PC-3 (cell line): ENCODE results near the gene GALNT2. TPM values are rescaled to one million over a fixed set of nuclear protein-coding genes. Genes with fewer than 3 reads are reported as not detected.

Experiments used
- ATAC-seq: fragments of 200-7000 bp; cut with Tn5 transposase; 2 replicates; pipeline ENCODE4 v1.9.1; 2020; ENCODE audit warnings: mild to moderate bottlenecking, moderate library complexity
- BruUV-seq: library from RNA; stranded (reverse); fragments of 400-500 nt; replicated peaks from 2 replicates; lab custom pipeline; 2021; lab: Mats Ljungman, UMichigan
- CTCF ChIA-PET: fragments of 300-600 bp; sonication (Branson Sonifier 250); formaldehyde crosslinking; loops from one replicate; lab custom pipeline; 2022; ENCODE audit warnings: antibody characterized with exemption; lab: Charles Lee
- POLR2A ChIA-PET: fragments of 300-600 bp; sonication (Branson Sonifier 250); formaldehyde crosslinking; loops from one replicate; lab custom pipeline; 2022; ENCODE audit warnings: antibody characterized with exemption; ENCODE audit not compliant: unreplicated experiment; lab: Charles Lee
- DNase-seq: peaks from one replicate; pipeline ENCODE4 v3.0.0-alpha.2; 2015
- H2AFZ ChIP-seq: fragments of 300-600 bp; sonication (generic); 2 replicates; pipeline ENCODE4 v1.6.0; 2016; ENCODE audit warnings: antibody characterized with exemption, low read length
- H3F3A ChIP-seq: fragments of 300-600 bp; sonication (generic); one replicate; pipeline ENCODE4 v1.6.0; 2017; ENCODE audit warnings: antibody characterized with exemption, low read length, control low read depth, mild to moderate bottlenecking; ENCODE audit not compliant: unreplicated experiment
- H3K27ac ChIP-seq: fragments of 300-600 bp; sonication (generic); 2 replicates; pipeline ENCODE4 v1.5.1; 2016; ENCODE audit warnings: mild to moderate bottlenecking, low read length
- H3K27me3 ChIP-seq: fragments of 300-600 bp; sonication (generic); 2 replicates; pipeline ENCODE4 v1.6.1; 2016; ENCODE audit warnings: low read length, mixed read lengths
- H3K36me3 ChIP-seq: fragments of 300-600 bp; sonication (generic); 2 replicates; pipeline ENCODE4 v1.6.1; 2016; ENCODE audit warnings: low read depth, mixed run types, low read length, mixed read lengths
- H3K4me1 ChIP-seq: fragments of 300-600 bp; sonication (generic); 2 replicates; pipeline ENCODE4 v1.5.1; 2016; ENCODE audit warnings: low read length; ENCODE audit not compliant: insufficient read depth
- H3K4me2 ChIP-seq: fragments of 300-600 bp; sonication (generic); 2 replicates; pipeline ENCODE4 v1.6.0; 2016; ENCODE audit warnings: low read length
- H3K4me3 ChIP-seq: fragments of 300-600 bp; sonication (generic); 2 replicates; pipeline ENCODE4 v1.5.1; 2016; ENCODE audit warnings: mild to moderate bottlenecking, low read length, mixed read lengths
- H3K79me2 ChIP-seq: fragments of 300-600 bp; sonication (generic); 2 replicates; pipeline ENCODE4 v1.6.1; 2017; ENCODE audit warnings: low read length, mixed read lengths
- H3K9ac ChIP-seq: fragments of 300-600 bp; sonication (generic); 2 replicates; pipeline ENCODE4 v1.6.0; 2016; ENCODE audit warnings: mild to moderate bottlenecking, low read length
- H3K9me2 ChIP-seq: fragments of 300-600 bp; sonication (generic); replicated peaks from 2 replicates; pipeline ENCODE4 v1.6.1; 2016; ENCODE audit warnings: mixed run types, low read length, mixed read lengths
- H3K9me3 ChIP-seq: fragments of 300-600 bp; sonication (generic); 2 replicates; pipeline ENCODE4 v1.6.1; 2016; ENCODE audit warnings: low read length, mixed read lengths
- H4K20me1 ChIP-seq: fragments of 300-600 bp; sonication (generic); 2 replicates; pipeline ENCODE4 v1.6.1; 2016; ENCODE audit warnings: low read length, mixed read lengths
- CTCF ChIP-seq: fragments of 300-600 bp; sonication (generic); conservative IDR thresholded peaks from 2 replicates; pipeline ENCODE4 v1.5.1; 2017; ENCODE audit warnings: antibody characterized with exemption, low read depth, mild to moderate bottlenecking, low read length
- EZH2 ChIP-seq: fragments of 300-600 bp; sonication (generic); IDR thresholded peaks from one replicate; pipeline ENCODE4 v1.6.1; 2017; ENCODE audit warnings: antibody characterized with exemption, mild to moderate bottlenecking, low read length; ENCODE audit not compliant: unreplicated experiment
- EZH2phosphoT487 ChIP-seq: fragments of 300-600 bp; sonication (generic); IDR thresholded peaks from 2 replicates; pipeline ENCODE4 v1.6.1; 2018; ENCODE audit warnings: mild to moderate bottlenecking, antibody characterized with exemption, low read length, borderline replicate concordance
- intact Hi-C: fragments of 100-400 bp; cut with micrococcal nuclease; formaldehyde crosslinking; loops from 2 replicates; pipeline ENCODE4 v1.9.0; 2023
- total RNA-seq: library from RNA; depleted of rRNA; stranded (reverse); fragments of >200 nt; gene quantifications from 2 replicates; pipeline ENCODE4 v1.2.3, GENCODE V29; 2014

The GALNT2 gene
- total RNA-seq, 1 experiment from 2014 or later, result 182 TPM

DNA sequence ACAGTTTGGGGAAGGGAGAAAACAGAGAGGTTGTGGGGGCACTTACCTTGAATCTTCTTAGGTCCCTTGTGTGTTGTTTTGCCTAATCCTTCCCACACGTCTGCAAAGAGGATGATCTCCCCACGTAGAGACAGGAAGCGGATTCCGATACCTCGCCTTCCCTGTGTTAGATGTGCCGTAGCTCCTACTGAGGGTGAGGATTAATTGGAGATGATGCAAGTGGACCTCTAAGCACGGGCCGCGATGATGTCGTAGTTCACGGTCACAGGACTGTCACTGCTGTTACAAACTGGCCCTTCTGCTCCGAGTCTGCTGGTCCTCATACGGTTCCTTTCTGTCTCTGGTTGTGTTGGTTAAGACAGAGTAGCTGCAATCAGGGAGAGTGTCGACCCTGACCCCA is 27.7 kb downstream of the GALNT2 start:
- TF ChIP-seq EZH2 (no peak), CTCF (no peak), EZH2phosphoT487 (no peak)
- H3K79me2 ChIP-seq, result peaks cover 90% of the 10 kb centered on the region
- H3K27ac ChIP-seq, result no peak overlapping the region
- no peaks in the 10 kb centered on the region for H3K27me3 ChIP-seq
- no TSS peak for BruUV-seq
- H3F3A ChIP-seq, result peaks cover 19% of the 10 kb centered on the region
- no peak for DNase-seq
- H4K20me1 ChIP-seq, result no peaks in the 10 kb centered on the region
- peaks cover 44% of the 10 kb centered on the region for H3K4me1 ChIP-seq
- H3K4me3 ChIP-seq, result no peak overlapping the region
- H3K9me2 ChIP-seq, result no peaks in the 10 kb centered on the region
- H3K9ac ChIP-seq, result no peak overlapping the region
- H3K9me3 ChIP-seq, result no peaks in the 10 kb centered on the region
- H3K36me3 ChIP-seq, result peaks cover 39% of the 10 kb centered on the region
- ATAC-seq, result no peak
- intact Hi-C loops, result no loop called here
- ChIA-PET CTCF (no interaction called here), POLR2A (no interaction called here)
- no peak overlapping the region for H2AFZ ChIP-seq
- H3K4me2 ChIP-seq, result no peak overlapping the region

GRCh38 chr1:230095938-230096337 is 28.9 kb downstream of the GALNT2 start:
- H3K9ac ChIP-seq, result no peak overlapping the region
- CTCF ChIA-PET, result no interaction called here
- intact Hi-C loops, result no loop called here
- DNase-seq (no peak), ATAC-seq (no peak)
- no TSS peak for BruUV-seq
- H3K27ac ChIP-seq, result no peak overlapping the region
- H3K4me3 ChIP-seq, result no peak overlapping the region
- H2AFZ ChIP-seq, result no peak overlapping the region
- no peaks in the 10 kb centered on the region for H3K9me2 ChIP-seq
- H4K20me1 ChIP-seq, result no peaks in the 10 kb centered on the region
- H3K36me3 ChIP-seq, result peaks cover 39% of the 10 kb centered on the region
- peaks cover 7% of the 10 kb centered on the region for H3F3A ChIP-seq
- H3K9me3 ChIP-seq, result no peaks in the 10 kb centered on the region
- H3K27me3 ChIP-seq, result no peaks in the 10 kb centered on the region
- POLR2A ChIA-PET, result no interaction called here
- H3K79me2 ChIP-seq, result peaks cover 91% of the 10 kb centered on the region
- H3K4me1 ChIP-seq, result peaks cover 33% of the 10 kb centered on the region
- no peak overlapping the region for H3K4me2 ChIP-seq
- no peak for TF ChIP-seq CTCF
- no peak for TF ChIP-seq EZH2
- no peak for TF ChIP-seq EZH2phosphoT487

GRCh38 chr1:230097370-230097769 is 30.3 kb downstream of the GALNT2 start:
- Histone ChIP-seq H3K27ac (no peak overlapping the region), H3K9ac (no peak overlapping the region), H3K9me2 (no peaks in the 10 kb centered on the region), H4K20me1 (no peaks in the 10 kb centered on the region), H3F3A (no peaks in the 10 kb centered on the region), H3K36me3 (peaks cover 42% of the 10 kb centered on the region), H3K4me2 (no peak overlapping the region), H2AFZ (no peak overlapping the region), H3K4me1 (peaks cover 31% of the 10 kb centered on the region), H3K79me2 (peaks cover 97% of the 10 kb centered on the region), H3K4me3 (no peak overlapping the region), H3K27me3 (no peaks in the 10 kb centered on the region), H3K9me3 (no peaks in the 10 kb centered on the region)
- TF ChIP-seq EZH2 (no peak), CTCF (no peak)
- ChIA-PET POLR2A (no interaction called here), CTCF (no interaction called here)
- intact Hi-C loops, result no loop called here
- no peak for ATAC-seq
- DNase-seq, result no peak
- BruUV-seq, result no TSS peak
